VCaP (cell line): ENCODE data around the gene STOML1.

Experiments
- H3K27ac ChIP-seq: fragments of 450-650 bp; 2 replicates; pipeline ENCODE4 v1.5.1; 2017
- TF ChIP-seq, protein P1 (sequence below): fragments of 450-650 bp; conservative IDR thresholded peaks from 2 replicates; pipeline ENCODE4 v1.5.1; 2017; ENCODE audit warnings: mild to moderate bottlenecking, moderate library complexity

Gene STOML1

DNA sequence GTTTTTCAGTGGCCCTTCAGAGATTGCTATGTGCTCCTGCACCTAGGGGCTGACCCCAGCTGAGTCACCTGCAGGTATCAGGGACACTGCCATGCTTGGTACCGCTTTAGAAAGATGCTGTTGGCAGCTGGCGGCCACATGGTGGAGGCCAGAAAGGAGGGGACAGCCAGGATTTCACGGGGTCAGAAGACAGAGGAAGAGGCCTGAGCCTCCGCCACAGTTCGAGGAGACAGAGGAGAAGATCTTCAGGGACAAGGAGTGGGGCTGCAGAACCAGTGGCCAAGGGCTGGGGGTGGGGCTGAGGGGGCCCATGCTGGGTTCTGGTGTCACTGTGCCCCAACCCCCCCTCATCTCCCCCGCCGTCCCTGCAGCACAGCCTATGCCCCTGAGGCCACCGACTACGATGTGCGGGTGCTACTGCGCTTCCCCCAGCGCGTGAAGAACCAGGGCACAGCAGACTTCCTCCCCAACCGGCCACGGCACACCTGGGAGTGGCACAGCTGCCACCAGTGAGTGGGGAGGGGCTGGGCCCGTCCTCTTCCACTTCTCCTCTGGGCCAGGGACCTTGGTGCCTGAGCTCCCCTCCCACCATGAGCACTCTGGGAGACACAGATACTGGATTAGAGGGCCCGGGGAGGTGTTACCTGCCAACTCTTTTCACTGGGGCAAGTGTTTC is 45.9 kb downstream of the STOML1 start:
- TF ChIP-seq, protein P1, sequence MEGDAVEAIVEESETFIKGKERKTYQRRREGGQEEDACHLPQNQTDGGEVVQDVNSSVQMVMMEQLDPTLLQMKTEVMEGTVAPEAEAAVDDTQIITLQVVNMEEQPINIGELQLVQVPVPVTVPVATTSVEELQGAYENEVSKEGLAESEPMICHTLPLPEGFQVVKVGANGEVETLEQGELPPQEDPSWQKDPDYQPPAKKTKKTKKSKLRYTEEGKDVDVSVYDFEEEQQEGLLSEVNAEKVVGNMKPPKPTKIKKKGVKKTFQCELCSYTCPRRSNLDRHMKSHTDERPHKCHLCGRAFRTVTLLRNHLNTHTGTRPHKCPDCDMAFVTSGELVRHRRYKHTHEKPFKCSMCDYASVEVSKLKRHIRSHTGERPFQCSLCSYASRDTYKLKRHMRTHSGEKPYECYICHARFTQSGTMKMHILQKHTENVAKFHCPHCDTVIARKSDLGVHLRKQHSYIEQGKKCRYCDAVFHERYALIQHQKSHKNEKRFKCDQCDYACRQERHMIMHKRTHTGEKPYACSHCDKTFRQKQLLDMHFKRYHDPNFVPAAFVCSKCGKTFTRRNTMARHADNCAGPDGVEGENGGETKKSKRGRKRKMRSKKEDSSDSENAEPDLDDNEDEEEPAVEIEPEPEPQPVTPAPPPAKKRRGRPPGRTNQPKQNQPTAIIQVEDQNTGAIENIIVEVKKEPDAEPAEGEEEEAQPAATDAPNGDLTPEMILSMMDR, result no peak
- H3K27ac ChIP-seq, result no peak overlapping the region

- TF ChIP-seq, protein P1, result no peak
- H3K27ac ChIP-seq, result no peak overlapping the region
These were observed 47.0 kb downstream of the STOML1 start for GRCh38 chr15:73945130-73945508.

DNA sequence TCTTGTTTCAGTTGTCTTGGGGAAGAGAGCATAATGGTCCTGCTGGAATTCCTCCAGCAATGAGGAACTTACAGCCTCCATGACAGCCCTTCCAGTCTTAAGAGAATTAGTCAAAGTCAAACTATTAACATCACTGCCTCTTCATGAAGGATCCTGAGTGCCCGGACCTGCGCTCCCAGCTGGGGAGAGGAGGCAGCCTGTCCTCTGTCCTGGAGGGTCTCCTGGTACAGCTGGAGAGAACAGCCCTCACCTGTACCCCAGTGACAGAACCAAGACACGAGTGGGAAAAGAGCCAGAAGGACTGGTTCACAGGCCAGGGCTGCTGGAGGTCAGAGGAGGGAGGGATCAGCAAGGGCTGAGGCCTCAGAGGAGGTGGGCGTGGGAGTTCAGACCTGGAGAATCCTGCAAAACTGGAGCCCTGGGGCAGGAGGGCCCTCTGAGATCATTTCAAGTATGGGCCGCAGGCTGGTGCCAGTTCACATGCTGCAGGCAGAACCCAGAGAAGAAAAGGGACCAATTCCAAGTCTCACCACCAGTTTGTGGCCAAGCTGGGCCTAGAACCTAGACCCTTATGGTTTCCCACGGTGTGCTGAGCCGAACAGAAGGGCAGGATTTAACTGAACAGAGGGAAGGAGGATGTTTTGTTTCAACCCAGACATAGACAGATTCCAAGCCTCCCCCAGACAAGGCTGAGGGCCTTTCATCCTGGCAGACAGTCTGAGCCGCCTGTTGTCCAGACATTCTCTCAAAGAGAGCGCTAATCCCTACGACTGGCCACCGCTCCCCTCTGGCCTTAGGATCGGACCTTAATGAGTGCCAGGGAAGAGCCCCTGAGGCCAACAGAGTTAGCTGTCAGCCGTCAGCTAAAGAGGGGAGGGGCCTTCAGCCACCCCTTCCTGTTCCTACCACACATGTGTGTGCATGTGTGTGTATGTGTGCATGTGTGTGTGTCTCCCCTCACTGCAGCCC is 47.6 kb downstream of the STOML1 start:
- H3K27ac ChIP-seq, result no peak overlapping the region
- TF ChIP-seq, protein P1, result no peak

DNA sequence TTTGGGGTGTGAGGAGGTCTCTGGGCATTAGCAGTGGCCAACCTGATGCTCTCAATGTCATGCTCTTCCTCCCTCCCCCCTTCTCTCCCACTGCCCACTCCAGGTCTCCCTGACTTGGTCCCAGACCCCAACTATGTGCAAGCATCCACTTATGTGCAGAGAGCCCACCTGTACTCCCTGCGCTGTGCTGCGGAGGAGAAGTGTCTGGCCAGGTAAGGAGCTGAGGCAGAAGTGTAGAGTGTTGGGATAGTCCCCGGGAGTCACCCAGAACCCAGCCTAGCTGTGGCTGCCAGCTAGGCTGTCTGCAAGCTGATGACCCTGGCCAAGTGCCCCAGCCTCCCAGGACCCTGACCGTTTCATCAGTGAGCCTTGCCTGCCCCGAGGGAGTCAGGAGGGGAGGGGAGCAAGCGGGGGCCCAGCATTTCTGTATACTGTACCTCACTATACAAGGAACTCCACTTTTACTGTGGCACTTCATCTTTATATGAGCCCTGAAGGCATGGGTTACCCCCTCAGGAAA is 49.3 kb downstream of the STOML1 start:
- no peak overlapping the region for H3K27ac ChIP-seq
- TF ChIP-seq, protein P1, result no peak

DNA sequence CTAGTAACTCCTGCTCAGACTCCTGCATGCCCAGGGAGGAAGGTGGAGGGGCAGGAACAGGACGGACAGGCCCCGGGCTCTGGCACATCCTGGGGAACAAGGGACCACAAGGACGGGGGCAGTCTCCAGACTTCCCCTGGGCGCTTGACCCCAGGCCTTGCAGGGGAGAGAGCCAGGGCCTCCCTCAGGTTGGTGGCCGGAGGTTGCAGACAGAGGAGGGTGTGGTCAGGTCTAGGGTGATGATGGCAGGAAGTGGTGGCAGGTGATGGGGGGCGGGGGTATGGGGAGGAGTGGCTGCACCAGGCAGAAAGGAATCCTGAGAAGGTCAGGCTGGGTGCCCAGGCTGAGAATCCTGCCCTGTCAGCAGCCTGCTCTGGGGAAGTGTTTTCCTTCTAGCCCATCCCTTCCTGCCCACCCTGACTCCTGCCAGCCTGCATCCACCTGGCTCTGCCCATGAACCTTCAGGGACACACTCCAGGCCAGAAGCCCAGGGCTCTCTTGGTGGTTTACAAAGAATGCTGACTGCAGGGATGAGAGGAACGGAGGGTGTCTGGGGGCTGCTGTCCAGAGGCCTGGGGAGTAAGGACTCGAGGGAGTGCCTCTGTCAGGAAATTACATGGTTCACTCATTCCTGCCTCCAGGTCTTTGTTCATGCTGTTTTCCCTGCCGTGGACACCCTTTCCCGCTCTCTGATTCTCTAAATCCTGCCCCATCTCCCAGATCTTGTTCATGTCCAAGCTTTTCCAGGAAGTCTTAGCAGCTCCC is 50.0 kb downstream of the STOML1 start:
- TF ChIP-seq, protein P1, result no peak
- H3K27ac ChIP-seq, result no peak overlapping the region

GRCh38 chr15:73941449-73941848 is 50.6 kb downstream of the STOML1 start:
- H3K27ac ChIP-seq, result no peak overlapping the region

More at GRCh38 chr15:73941449-73941848, 50.6 kb downstream of the STOML1 start:
- TF ChIP-seq, protein P1, result no peak
